Large intestine (tissue), 3 donors: ENCODE measurements around the gene CDC42SE2. TPM values are rescaled to one million over a fixed set of nuclear protein-coding genes. Genes with fewer than 3 reads are reported as not detected.
"Not testable (repeated sequence)": the region's sequence is repeated elsewhere in the genome, so short reads cannot be mapped to it uniquely, and the experiment has no call there.

Experiments used
- DNase-seq, 2 donors: peaks; one replicate each; pipeline versions ENCODE4 v3.0.0 to v3.0.0-alpha.2; 2013
- H3K27ac ChIP-seq: one replicate; pipeline ENCODE4 v1.5.1; 2013; ENCODE audit warnings: low read length
- H3K27me3 ChIP-seq: 2 replicates; pipeline ENCODE4 v1.6.1; 2013; ENCODE audit warnings: low read length; ENCODE audit not compliant: control insufficient read depth, insufficient read depth
- H3K36me3 ChIP-seq: 2 replicates; pipeline ENCODE4 v1.6.1; 2013; ENCODE audit warnings: low read length; ENCODE audit not compliant: control insufficient read depth, insufficient read depth
- H3K4me1 ChIP-seq: one replicate; pipeline ENCODE4 v1.6.1; 2013; ENCODE audit warnings: low read length; ENCODE audit not compliant: control insufficient read depth, insufficient read depth
- H3K4me3 ChIP-seq: one replicate; pipeline ENCODE4 v1.5.1; 2013; ENCODE audit warnings: low read length
- H3K9me3 ChIP-seq: one replicate; pipeline ENCODE4 v1.6.1; 2013; ENCODE audit warnings: mild to moderate bottlenecking, low read depth, low read length, moderate library complexity; ENCODE audit not compliant: control insufficient read depth
- WGBS: methylation state at CpG from one replicate; pipeline ENCODE4 v1.1.5; 2013; ENCODE audit warnings: low lambda C conversion rate; ENCODE audit not compliant: insufficient coverage; 5-methylcytosine and 5-hydroxymethylcytosine counted together
- polyA plus RNA-seq: library from polyadenylated mRNA; unstranded; fragments of 120-200 nt; gene quantifications from one replicate; pipeline ENCODE4 v1.2.1, GENCODE V29; 2013

Gene CDC42SE2
- polyA plus RNA-seq, 1 donor: 46.2 TPM

DNA sequence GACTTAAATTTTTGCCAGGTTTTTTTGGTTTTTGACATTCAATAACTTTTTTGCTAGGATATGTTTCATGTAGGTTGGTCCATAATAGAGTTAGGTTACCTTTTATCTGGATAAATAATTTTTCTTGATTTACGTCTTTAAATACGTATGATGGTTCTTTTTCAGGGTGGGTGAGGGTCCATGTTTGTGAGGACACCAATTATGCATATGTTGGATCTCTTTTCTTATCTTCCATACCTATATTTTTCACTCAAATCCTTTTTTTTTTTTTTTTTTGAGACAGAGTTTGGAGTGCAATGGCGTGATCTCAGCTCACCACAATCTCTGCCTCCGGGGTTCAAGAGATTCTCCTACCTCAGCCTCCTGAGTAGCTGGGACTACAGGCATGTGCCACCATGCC is 17.3 kb upstream of the CDC42SE2 start:
- Histone ChIP-seq H3K9me3 (peaks cover 14% of the 10 kb centered on the region), H3K36me3 (no peaks in the 10 kb centered on the region), H3K4me3 (no peak overlapping the region), H3K27me3 (no peaks in the 10 kb centered on the region), H3K27ac (no peak overlapping the region), H3K4me1 (no peaks in the 10 kb centered on the region)
- no peak for DNase-seq
- WGBS: no CpG with 5 or more reads among the region's 4 CpGs

- no peak for DNase-seq
- H3K4me3 ChIP-seq: no peak overlapping the region
- no peaks in the 10 kb centered on the region for H3K27me3 ChIP-seq
- 88% methylated on average over 2 of the region's 3 CpGs for WGBS
- no peak overlapping the region for H3K27ac ChIP-seq
- no peaks in the 10 kb centered on the region for H3K36me3 ChIP-seq
- H3K9me3 ChIP-seq: peaks cover 14% of the 10 kb centered on the region
- no peaks in the 10 kb centered on the region for H3K4me1 ChIP-seq
Measured at GRCh38 chr5:131250751-131251475, 12.9 kb upstream of the CDC42SE2 start.

DNA sequence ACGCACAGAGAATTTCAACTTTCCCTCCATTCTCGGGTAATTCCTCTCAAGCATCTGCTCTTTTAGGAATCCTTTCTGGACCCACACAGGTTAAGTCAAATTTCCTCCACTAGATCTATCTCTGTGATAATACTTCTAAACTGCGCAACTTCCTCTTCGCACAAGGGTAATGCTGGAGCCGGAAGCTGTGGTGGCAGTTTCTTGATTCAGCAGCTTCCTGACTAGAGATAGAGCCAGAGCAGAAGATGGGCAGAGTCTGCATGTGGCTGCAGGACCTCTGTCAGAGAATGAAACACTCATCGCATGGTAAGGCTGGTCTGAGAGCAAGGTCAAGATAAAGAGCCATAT is 11.1 kb upstream of the CDC42SE2 start:
- Histone ChIP-seq H3K27me3 (no peaks in the 10 kb centered on the region), H3K4me3 (no peak overlapping the region), H3K36me3 (no peaks in the 10 kb centered on the region), H3K27ac (no peak overlapping the region), H3K9me3 (no peaks in the 10 kb centered on the region), H3K4me1 (no peaks in the 10 kb centered on the region)
- DNase-seq: peak in 1 of 2 donors; percentile 16
- WGBS: 100% methylated on average over 1 of the region's 6 CpGs

DNA sequence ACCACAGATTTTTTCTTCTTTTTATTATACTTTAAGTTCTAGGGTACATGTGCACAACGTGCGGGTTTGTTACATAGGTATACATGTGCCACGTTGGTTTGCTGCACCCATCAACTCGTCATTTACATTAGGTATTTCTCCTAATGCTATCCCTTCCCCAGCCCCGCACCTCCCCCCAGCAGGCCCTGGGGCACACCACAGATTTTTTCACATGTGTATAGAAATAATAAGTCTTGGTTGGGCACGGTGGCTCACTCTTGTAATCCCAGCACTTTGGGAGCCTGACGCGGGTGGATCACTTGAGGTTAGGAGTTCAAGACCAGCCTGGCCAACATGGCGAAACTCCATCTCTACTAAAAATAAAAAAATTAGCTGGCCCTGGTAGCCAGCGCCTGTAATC is 9.8 kb upstream of the CDC42SE2 start:
- WGBS: no CpG with 5 or more reads among the region's 10 CpGs
- H3K36me3 ChIP-seq, H3K27ac ChIP-seq, H3K4me1 ChIP-seq, DNase-seq, H3K4me3 ChIP-seq, H3K9me3 ChIP-seq, H3K27me3 ChIP-seq: not testable (repeated sequence)

GRCh38 chr5:131254741-131255140 is 9.1 kb upstream of the CDC42SE2 start:
- Histone ChIP-seq H3K9me3 (no peaks in the 10 kb centered on the region), H3K4me3 (no peak overlapping the region), H3K4me1 (no peaks in the 10 kb centered on the region), H3K36me3 (no peaks in the 10 kb centered on the region), H3K27me3 (no peaks in the 10 kb centered on the region), H3K27ac (no peak overlapping the region)
- no peak for DNase-seq
- WGBS: 100% methylated on average over 2 of the region's 2 CpGs

DNA sequence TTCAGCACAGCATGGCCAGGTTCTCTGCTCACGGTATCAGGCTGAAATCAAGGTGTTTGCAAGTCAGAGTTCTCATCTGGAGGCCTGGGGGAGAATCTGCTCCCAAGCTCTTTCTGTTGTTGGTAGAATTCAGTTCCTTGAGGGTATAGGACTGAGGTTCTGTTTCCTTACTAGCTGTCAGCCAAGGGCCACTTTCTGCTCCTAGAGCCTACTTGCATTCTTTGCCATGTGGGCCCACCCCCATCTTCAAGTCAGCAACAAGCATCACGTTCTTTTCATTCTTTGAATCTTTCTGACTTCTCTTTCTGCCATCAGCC is 7.4 kb upstream of the CDC42SE2 start:
- H3K4me3 ChIP-seq: no peak overlapping the region
- no peak overlapping the region for H3K27ac ChIP-seq
- H3K27me3 ChIP-seq: no peaks in the 10 kb centered on the region
- no peaks in the 10 kb centered on the region for H3K36me3 ChIP-seq
- no peaks in the 10 kb centered on the region for H3K4me1 ChIP-seq
- no peak for DNase-seq
- H3K9me3 ChIP-seq: no peaks in the 10 kb centered on the region
- 67% methylated on average over 1 of the region's 2 CpGs for WGBS

GRCh38 chr5:131258733-131259132 is 5.1 kb upstream of the CDC42SE2 start:
- Histone ChIP-seq H3K4me3 (no peak overlapping the region), H3K36me3 (no peaks in the 10 kb centered on the region), H3K4me1 (no peaks in the 10 kb centered on the region), H3K27me3 (no peaks in the 10 kb centered on the region), H3K9me3 (no peaks in the 10 kb centered on the region), H3K27ac (no peak overlapping the region)
- WGBS: no CpG with 5 or more reads among the region's 2 CpGs
- no peak for DNase-seq

DNA sequence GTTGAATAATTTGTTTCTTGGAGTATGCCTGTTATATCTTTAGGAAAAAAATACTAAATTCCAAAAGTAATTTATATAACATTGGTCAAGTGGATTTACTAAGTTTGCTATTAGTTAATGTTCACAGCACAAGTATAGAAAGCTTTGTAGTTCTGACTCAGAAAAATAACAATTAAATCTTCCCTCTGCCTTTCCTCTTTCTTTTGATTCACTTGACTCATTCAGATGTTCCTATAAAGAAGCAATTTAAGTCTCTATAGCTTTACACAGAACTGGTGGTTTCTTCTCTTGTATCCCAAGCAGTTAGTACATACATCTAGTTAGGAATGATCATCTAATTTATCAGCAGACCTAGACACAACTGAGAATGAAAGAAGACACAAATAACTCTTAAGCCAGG is 4.5 kb upstream of the CDC42SE2 start:
- Histone ChIP-seq H3K27ac (no peak overlapping the region), H3K4me3 (no peak overlapping the region), H3K9me3 (no peaks in the 10 kb centered on the region), H3K36me3 (no peaks in the 10 kb centered on the region), H3K4me1 (no peaks in the 10 kb centered on the region), H3K27me3 (no peaks in the 10 kb centered on the region)
- DNase-seq: no peak

GRCh38 chr5:131260895-131261294 is 3.0 kb upstream of the CDC42SE2 start:
- no peaks in the 10 kb centered on the region for H3K36me3 ChIP-seq
- H3K27ac ChIP-seq: no peak overlapping the region
- DNase-seq: no peak
- H3K4me3 ChIP-seq: no peak overlapping the region
- H3K9me3 ChIP-seq: no peaks in the 10 kb centered on the region
- WGBS: 100% methylated on average over 1 of the region's 1 CpG
- H3K4me1 ChIP-seq: no peaks in the 10 kb centered on the region
- H3K27me3 ChIP-seq: no peaks in the 10 kb centered on the region

DNA sequence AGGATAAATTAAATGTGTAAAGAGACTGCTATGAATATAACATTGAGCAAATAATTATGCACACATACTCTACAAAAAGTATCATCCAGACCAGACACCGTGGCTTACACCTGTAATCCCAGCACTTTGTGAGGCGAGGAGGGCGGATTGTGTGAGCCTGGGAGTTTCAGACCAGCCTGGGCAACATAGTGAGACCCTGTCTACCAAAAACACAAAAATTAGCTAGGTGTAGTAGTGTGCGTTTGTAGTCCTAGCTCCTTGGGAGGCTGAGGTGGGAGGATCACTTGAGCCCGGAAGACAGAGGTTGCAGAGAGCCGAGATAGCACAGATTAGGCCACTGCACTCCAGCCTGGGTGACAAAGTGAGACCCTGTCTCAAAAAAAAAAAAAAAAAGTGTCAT is 2.4 kb upstream of the CDC42SE2 start:
- H3K4me1 ChIP-seq: no peaks in the 10 kb centered on the region
- H3K4me3 ChIP-seq: no peak overlapping the region
- H3K27ac ChIP-seq: no peak overlapping the region
- H3K9me3 ChIP-seq: no peaks in the 10 kb centered on the region
- 100% methylated on average over 1 of the region's 6 CpGs for WGBS
- no peaks in the 10 kb centered on the region for H3K27me3 ChIP-seq
- no peak for DNase-seq
- no peaks in the 10 kb centered on the region for H3K36me3 ChIP-seq

GRCh38 chr5:131262953-131263541 is 806 bp upstream of the CDC42SE2 start:
- H3K9me3 ChIP-seq: no peaks in the 10 kb centered on the region
- peak; percentile 7 to 53 for DNase-seq
- H3K27me3 ChIP-seq: no peaks in the 10 kb centered on the region
- H3K4me3 ChIP-seq: peak overlapping the region; percentile 92
- peak overlapping the region; percentile 68 for H3K27ac ChIP-seq
- WGBS: no CpG with 5 or more reads among the region's 10 CpGs
- H3K4me1 ChIP-seq: no peaks in the 10 kb centered on the region
- H3K36me3 ChIP-seq: no peaks in the 10 kb centered on the region
